ENCODE data around the gene ZCCHC7.
"Not testable (repeated sequence)": the region's sequence is repeated elsewhere in the genome, so short reads cannot be mapped to it uniquely, and the experiment has no call there.

ZCCHC7 gene

GRCh38 chr9:37156205-37156604, 35.8 kb downstream of the ZCCHC7 start:
- Histone ChIP-seq H4K20me1 (ENCODE audit: insufficient read depth) (no peaks in the 10 kb centered on the region), H3K79me2 (ENCODE audit: insufficient read depth, low read depth) (peaks cover 4% of the 10 kb centered on the region; the same call in 1 of the 2 replicates), H3K4me2 (0 out of 2 replicates have a peak overlapping the region, but pooled peaks have one; percentile 24), H3K4me3 (IDR thresholded peaks at IDR 0.05; ENCODE audit: insufficient read depth, low read depth, low read length) (no peak overlapping the region), H3K27ac (no peak overlapping the region), H3K4me1 (ENCODE audit: low read depth, poor library complexity, severe bottlenecking) (peaks cover 22% of the 10 kb centered on the region), H3K36me3 (ENCODE audit: insufficient read depth) (no peaks in the 10 kb centered on the region), H3K27me3 (ENCODE audit: insufficient read depth, low read depth) (no peaks in the 10 kb centered on the region), H2AFZ (ENCODE audit: low read depth) (no peak overlapping the region), H3K9ac (no peak overlapping the region)
- TF ChIP-seq, protein P1, sequence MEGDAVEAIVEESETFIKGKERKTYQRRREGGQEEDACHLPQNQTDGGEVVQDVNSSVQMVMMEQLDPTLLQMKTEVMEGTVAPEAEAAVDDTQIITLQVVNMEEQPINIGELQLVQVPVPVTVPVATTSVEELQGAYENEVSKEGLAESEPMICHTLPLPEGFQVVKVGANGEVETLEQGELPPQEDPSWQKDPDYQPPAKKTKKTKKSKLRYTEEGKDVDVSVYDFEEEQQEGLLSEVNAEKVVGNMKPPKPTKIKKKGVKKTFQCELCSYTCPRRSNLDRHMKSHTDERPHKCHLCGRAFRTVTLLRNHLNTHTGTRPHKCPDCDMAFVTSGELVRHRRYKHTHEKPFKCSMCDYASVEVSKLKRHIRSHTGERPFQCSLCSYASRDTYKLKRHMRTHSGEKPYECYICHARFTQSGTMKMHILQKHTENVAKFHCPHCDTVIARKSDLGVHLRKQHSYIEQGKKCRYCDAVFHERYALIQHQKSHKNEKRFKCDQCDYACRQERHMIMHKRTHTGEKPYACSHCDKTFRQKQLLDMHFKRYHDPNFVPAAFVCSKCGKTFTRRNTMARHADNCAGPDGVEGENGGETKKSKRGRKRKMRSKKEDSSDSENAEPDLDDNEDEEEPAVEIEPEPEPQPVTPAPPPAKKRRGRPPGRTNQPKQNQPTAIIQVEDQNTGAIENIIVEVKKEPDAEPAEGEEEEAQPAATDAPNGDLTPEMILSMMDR (conservative IDR thresholded peaks at IDR 0.05; ENCODE audit: low read depth, low read length), result no peak

- Histone ChIP-seq H3K79me2 (ENCODE audit: insufficient read depth, low read depth) (peaks cover 4% of the 10 kb centered on the region; the same call in 1 of the 2 replicates), H3K4me1 (ENCODE audit: low read depth, poor library complexity, severe bottlenecking) (peaks cover 22% of the 10 kb centered on the region), H2AFZ (ENCODE audit: low read depth) (no peak overlapping the region), H3K9ac (no peak overlapping the region), H3K27ac (no peak overlapping the region; the same call in 1 of the 2 replicates), H3K36me3 (ENCODE audit: insufficient read depth) (no peaks in the 10 kb centered on the region), H3K4me2 (peak overlapping the region; percentile 45), H3K27me3 (ENCODE audit: insufficient read depth, low read depth) (no peaks in the 10 kb centered on the region), H4K20me1 (ENCODE audit: insufficient read depth) (no peaks in the 10 kb centered on the region), H3K4me3 (IDR thresholded peaks at IDR 0.05; ENCODE audit: insufficient read depth, low read depth, low read length) (no peak overlapping the region)
- TF ChIP-seq, protein P1 (conservative IDR thresholded peaks at IDR 0.05; ENCODE audit: low read depth, low read length), result no peak
These were observed 36.5 kb downstream of the ZCCHC7 start for GRCh38 chr9:37156781-37157356.

GRCh38 chr9:37157726-37158377, 37.5 kb downstream of the ZCCHC7 start:
- Histone ChIP-seq H3K4me3 (IDR thresholded peaks at IDR 0.05; ENCODE audit: insufficient read depth, low read depth, low read length) (no peak overlapping the region), H4K20me1 (ENCODE audit: insufficient read depth) (no peaks in the 10 kb centered on the region), H3K27ac (no peak overlapping the region), H3K9ac (no peak overlapping the region), H3K4me2 (peak overlapping the region; percentile 45; the same call in 1 of the 2 replicates), H2AFZ (ENCODE audit: low read depth) (no peak overlapping the region), H3K36me3 (ENCODE audit: insufficient read depth) (no peaks in the 10 kb centered on the region), H3K27me3 (ENCODE audit: insufficient read depth, low read depth) (no peaks in the 10 kb centered on the region), H3K79me2 (ENCODE audit: insufficient read depth, low read depth) (peaks cover 4% of the 10 kb centered on the region; the same call in 1 of the 2 replicates), H3K4me1 (ENCODE audit: low read depth, poor library complexity, severe bottlenecking) (peaks cover 22% of the 10 kb centered on the region)
- TF ChIP-seq, protein P1 (conservative IDR thresholded peaks at IDR 0.05; ENCODE audit: low read depth, low read length), result no peak

- Histone ChIP-seq H2AFZ (ENCODE audit: low read depth) (no peak overlapping the region), H3K36me3 (ENCODE audit: insufficient read depth) (no peaks in the 10 kb centered on the region), H3K79me2 (ENCODE audit: insufficient read depth, low read depth) (peaks cover 1% of the 10 kb centered on the region; the same call in 1 of the 2 replicates), H3K27me3 (ENCODE audit: insufficient read depth, low read depth) (no peaks in the 10 kb centered on the region), H3K9ac (no peak overlapping the region), H3K4me3 (IDR thresholded peaks at IDR 0.05; ENCODE audit: insufficient read depth, low read depth, low read length) (no peak overlapping the region), H4K20me1 (ENCODE audit: insufficient read depth) (no peaks in the 10 kb centered on the region), H3K4me2 (no peak overlapping the region), H3K27ac (no peak overlapping the region), H3K4me1 (ENCODE audit: low read depth, poor library complexity, severe bottlenecking) (no peaks in the 10 kb centered on the region)
- TF ChIP-seq, protein P1 (conservative IDR thresholded peaks at IDR 0.05; ENCODE audit: low read depth, low read length), result no peak
These were observed 42.9 kb downstream of the ZCCHC7 start for GRCh38 chr9:37163299-37163698.

DNA sequence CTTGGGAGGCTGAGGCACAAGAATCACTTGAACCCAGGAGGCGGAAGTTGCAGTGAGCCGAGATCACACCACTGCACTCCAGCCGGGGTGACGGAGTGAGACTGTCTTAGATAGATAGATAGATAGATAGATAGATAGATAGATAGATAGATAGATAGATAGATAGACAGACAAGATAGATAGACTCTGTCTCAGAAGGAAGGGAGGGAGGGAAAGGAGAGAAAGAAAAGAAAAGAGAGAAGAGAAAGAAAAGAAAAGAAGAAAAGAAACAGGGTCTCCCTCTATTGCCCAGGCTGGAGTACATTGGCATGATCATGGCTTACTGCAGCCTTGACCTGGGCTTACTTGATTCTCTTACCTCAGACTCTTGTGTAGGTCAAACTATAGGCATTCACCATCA, 44.0 kb downstream of the ZCCHC7 start:
- not testable (repeated sequence) for H3K27me3 ChIP-seq (ENCODE audit: insufficient read depth, low read depth); H4K20me1 ChIP-seq (ENCODE audit: insufficient read depth); H3K4me2 ChIP-seq; H3K79me2 ChIP-seq (ENCODE audit: insufficient read depth, low read depth); H3K36me3 ChIP-seq (ENCODE audit: insufficient read depth); H3K9ac ChIP-seq; H3K27ac ChIP-seq; H3K4me1 ChIP-seq (ENCODE audit: low read depth, poor library complexity, severe bottlenecking); H3K4me3 ChIP-seq (IDR thresholded peaks at IDR 0.05; ENCODE audit: insufficient read depth, low read depth, low read length); H2AFZ ChIP-seq (ENCODE audit: low read depth)
